ENCODE measurements around the gene PATE3. TPM values are rescaled to one million over a fixed set of nuclear protein-coding genes. Genes with fewer than 3 reads are reported as not detected.

The PATE3 gene
- polyA plus RNA-seq, 3 donors, result not detected

- H3K4me1 ChIP-seq (ENCODE audit: control insufficient read depth in 1 of 2, insufficient read depth in 2 of 2, low read length in 2 of 2), result no peaks in the 10 kb centered on the region
- DNase-seq, result no peak
- H3K27me3 ChIP-seq (ENCODE audit: control insufficient read depth in 2 of 2, insufficient read depth in 2 of 2, low read length in 2 of 2), result no peaks in the 10 kb centered on the region
- no peak overlapping the region for H3K27ac Mint-ChIP-seq
- H3K4me3 ChIP-seq (replicated peaks in 1 of 3; ENCODE audit: low read depth in 2 of 3, low read length in 3 of 3), result no peak overlapping the region
- H3K36me3 ChIP-seq (replicated peaks in 1 of 2; ENCODE audit: control insufficient read depth in 1 of 2, insufficient read depth in 2 of 2, low read length in 2 of 2), result no peaks in the 10 kb centered on the region
- no peak overlapping the region for H3K27ac ChIP-seq (ENCODE audit: low read depth in 1 of 2, low read length in 2 of 2)
- intact Hi-C loops (cut with micrococcal nuclease), result no loop called here
- no peaks in the 10 kb centered on the region for H3K36me3 Mint-ChIP-seq
- H3K9ac ChIP-seq (ENCODE audit: insufficient read depth, low read length, poor library complexity, severe bottlenecking), result no peak overlapping the region
- H2AFZ ChIP-seq (ENCODE audit: insufficient read depth, low read depth, low read length, poor library complexity, severe bottlenecking), result no peak overlapping the region
- WGBS (ENCODE audit: insufficient coverage), result 100% methylated on average over 2 of the region's 3 CpGs
- no peak overlapping the region for H3K4me2 ChIP-seq (replicated peaks; ENCODE audit: extremely low read depth, low read length, poor library complexity, severe bottlenecking)
- no peak for TF ChIP-seq CTCF (IDR thresholded peaks at IDR 0.05)
- no peaks in the 10 kb centered on the region for H3K79me2 ChIP-seq (ENCODE audit: insufficient read depth, low read length)
- no peaks in the 10 kb centered on the region for H3K9me3 ChIP-seq (replicated peaks in 1 of 2; ENCODE audit: control insufficient read depth in 1 of 2, insufficient read depth in 1 of 2, low read length in 2 of 2)
- no peaks in the 10 kb centered on the region for H4K20me1 ChIP-seq (ENCODE audit: insufficient read depth, low read length)
- no peaks in the 10 kb centered on the region for H3K4me1 Mint-ChIP-seq
- H3K27me3 Mint-ChIP-seq (ENCODE audit: low read depth in 3 of 3), result peaks cover 0 to 7% (median 0%) of the 10 kb centered on the region in 3 donors
- H3K9me3 Mint-ChIP-seq, result peaks cover 0 to 2% (median 0%) of the 10 kb centered on the region in 7 donors
- no peak overlapping the region for H3K4me3 Mint-ChIP-seq
These were observed 14.4 kb upstream of the PATE3 start for GRCh38 chr11:125773516-125773915.

- no peak overlapping the region for H3K4me3 Mint-ChIP-seq
- Histone ChIP-seq H3K9me3 (replicated peaks in 1 of 2; ENCODE audit: control insufficient read depth in 1 of 2, insufficient read depth in 1 of 2, low read length in 2 of 2) (no peaks in the 10 kb centered on the region), H4K20me1 (ENCODE audit: insufficient read depth, low read length) (no peaks in the 10 kb centered on the region), H3K9ac (ENCODE audit: insufficient read depth, low read length, poor library complexity, severe bottlenecking) (no peak overlapping the region), H2AFZ (ENCODE audit: insufficient read depth, low read depth, low read length, poor library complexity, severe bottlenecking) (no peak overlapping the region), H3K36me3 (replicated peaks in 1 of 2; ENCODE audit: control insufficient read depth in 1 of 2, insufficient read depth in 2 of 2, low read length in 2 of 2) (no peaks in the 10 kb centered on the region), H3K4me3 (replicated peaks in 1 of 3; ENCODE audit: low read depth in 2 of 3, low read length in 3 of 3) (no peak overlapping the region), H3K79me2 (ENCODE audit: insufficient read depth, low read length) (no peaks in the 10 kb centered on the region), H3K4me2 (replicated peaks; ENCODE audit: extremely low read depth, low read length, poor library complexity, severe bottlenecking) (no peak overlapping the region), H3K27me3 (ENCODE audit: control insufficient read depth in 2 of 2, insufficient read depth in 2 of 2, low read length in 2 of 2) (no peaks in the 10 kb centered on the region), H3K4me1 (ENCODE audit: control insufficient read depth in 1 of 2, insufficient read depth in 2 of 2, low read length in 2 of 2) (no peaks in the 10 kb centered on the region), H3K27ac (ENCODE audit: low read depth in 1 of 2, low read length in 2 of 2) (no peak overlapping the region)
- H3K36me3 Mint-ChIP-seq, result no peaks in the 10 kb centered on the region
- WGBS (ENCODE audit: insufficient coverage), result 82% methylated on average over 2 of the region's 5 CpGs
- no peak for DNase-seq
- intact Hi-C loops (cut with micrococcal nuclease), result no loop called here
- H3K27me3 Mint-ChIP-seq (ENCODE audit: low read depth in 3 of 3), result peaks cover 0 to 4% (median 1%) of the 10 kb centered on the region in 3 donors
- no peak overlapping the region for H3K27ac Mint-ChIP-seq
- H3K4me1 Mint-ChIP-seq, result no peaks in the 10 kb centered on the region
- no peak for TF ChIP-seq CTCF (IDR thresholded peaks at IDR 0.05)
- H3K9me3 Mint-ChIP-seq, result peaks cover 0 to 7% (median 2%) of the 10 kb centered on the region in 7 donors
These were observed 10.6 kb upstream of the PATE3 start for GRCh38 chr11:125777309-125777708.
